HepG2 (cell line): ENCODE data around the gene NCOA4. TPM values are rescaled to one million over a fixed set of nuclear protein-coding genes. Genes with fewer than 3 reads are reported as not detected.

ENCODE experiments used
- ATF7 ChIP-seq, 2 experiments: fragments of 450-650 bp in 1 of 2; sonication (generic) in 1 of 2; formaldehyde crosslinking in 1 of 2; IDR thresholded peaks; 2 replicates each; pipeline versions ENCODE4 v1.4.0 to v1.6.1; 2016 to 2020; ENCODE audit warnings: antibody characterized with exemption in 1 of 2, mild to moderate bottlenecking in 1 of 2, missing genetic modification reagents in 1 of 2
- DNMT3B ChIP-seq: conservative IDR thresholded peaks from 2 replicates; pipeline ENCODE4 v1.6.1; 2016; ENCODE audit warnings: missing biosample characterization, control low read depth
- FIP1L1 ChIP-seq: fragments of 200-400 bp; formaldehyde crosslinking; IDR thresholded peaks from 2 replicates; pipeline ENCODE4 v1.6.1; 2018; ENCODE audit warnings: low read depth, mild to moderate bottlenecking, low read length, moderate library complexity, borderline replicate concordance; ENCODE audit not compliant: insufficient read depth
- FOSL1 ChIP-seq: sonication (generic); formaldehyde crosslinking; IDR thresholded peaks from 2 replicates; pipeline ENCODE4 v1.9.0; 2021; ENCODE audit warnings: missing genetic modification reagents, borderline replicate concordance
- MED8 ChIP-seq: sonication (generic); formaldehyde crosslinking; IDR thresholded peaks from 2 replicates; pipeline ENCODE4 v1.8.1; 2023; ENCODE audit warnings: mild to moderate bottlenecking, missing genetic modification reagents; ENCODE audit not compliant: insufficient replicate concordance
- PHF20 ChIP-seq: sonication (generic); formaldehyde crosslinking; IDR thresholded peaks from 2 replicates; pipeline ENCODE4 v1.5.0; 2020; ENCODE audit warnings: mild to moderate bottlenecking, missing genetic modification reagents
- PHF5A ChIP-seq: IDR thresholded peaks from one replicate; pipeline ENCODE4 v1.6.1; 2018; ENCODE audit warnings: low read depth, missing genetic modification reagents; ENCODE audit not compliant: unreplicated experiment
- PLRG1 ChIP-seq: fragments of 450-650 bp; conservative IDR thresholded peaks from 2 replicates; pipeline ENCODE4 v1.6.1; 2016
- SCMH1 ChIP-seq: sonication (generic); formaldehyde crosslinking; IDR thresholded peaks from 2 replicates; pipeline ENCODE4 v1.9.0; 2021; ENCODE audit warnings: missing genetic modification reagents, mild to moderate bottlenecking, borderline replicate concordance
- SMAD3 ChIP-seq: sonication (generic); formaldehyde crosslinking; IDR thresholded peaks from 2 replicates; pipeline ENCODE4 v1.4.0; 2020; ENCODE audit warnings: missing genetic modification reagents
- SNRNP70 ChIP-seq: fragments of 200-400 bp; formaldehyde crosslinking; IDR thresholded peaks from 2 replicates; pipeline ENCODE4 v1.6.1; 2017; ENCODE audit warnings: mild to moderate bottlenecking, low read depth, low read length, moderate library complexity
- TAF1 ChIP-seq: sonication (generic); formaldehyde crosslinking; IDR thresholded peaks from 2 replicates; pipeline ENCODE4 v1.4.0; 2020; ENCODE audit warnings: missing genetic modification reagents
- TGIF2 ChIP-seq: IDR thresholded peaks from 2 replicates; pipeline ENCODE4 v1.6.1; 2016; ENCODE audit warnings: control low read depth, missing compliant biosample characterization
- ZNF343 ChIP-seq: sonication (generic); formaldehyde crosslinking; IDR thresholded peaks from 2 replicates; pipeline ENCODE4 v1.4.0; 2020; ENCODE audit warnings: mild to moderate bottlenecking, missing genetic modification reagents
- ZNF44 ChIP-seq: sonication (generic); formaldehyde crosslinking; IDR thresholded peaks from 2 replicates; pipeline ENCODE4 v1.5.1; 2020; ENCODE audit warnings: mild to moderate bottlenecking, missing genetic modification reagents
- ZNF547 ChIP-seq: sonication (generic); formaldehyde crosslinking; IDR thresholded peaks from 2 replicates; pipeline ENCODE4 v1.5.1; 2020; ENCODE audit warnings: mild to moderate bottlenecking, missing genetic modification reagents
- ZNF747 ChIP-seq: sonication (generic); formaldehyde crosslinking; IDR thresholded peaks from 2 replicates; pipeline ENCODE4 v1.8.1; 2023; ENCODE audit warnings: missing genetic modification reagents, mild to moderate bottlenecking, borderline replicate concordance
- ZNF841 ChIP-seq: sonication (generic); formaldehyde crosslinking; IDR thresholded peaks from 2 replicates; pipeline ENCODE4 v1.8.1; 2023; ENCODE audit warnings: missing genetic modification reagents, borderline replicate concordance
- polyA plus RNA-seq, 8 experiments: library from polyadenylated mRNA; depleted of rRNA in 3 of 8; stranded (reverse) in 7 of 8; unstranded in 1 of 8; fragments of >200 nt; fragmentation: Illumina TruSeq in 4 of 8; extraction: Trizol in 4 of 8; gene quantifications; 2 replicates each; pipeline versions ENCODE4 v1.2.1 to v1.2.3, GENCODE V29; 2011 to 2016; ENCODE audit warnings: low read depth in 4 of 8, missing spikeins in 1 of 8, mixed read lengths in 1 of 8; ENCODE audit not compliant: insufficient read depth in 1 of 8
- total RNA-seq, 5 experiments: library from RNA; depleted of rRNA; stranded (reverse); fragments of >200 nt; fragmentation: Illumina TruSeq; extraction: Trizol; gene quantifications; 2 replicates each; pipeline ENCODE4 v1.2.3, GENCODE V29; 2016; ENCODE audit warnings: low read depth in 1 of 5
- TF ChIP-seq, protein P1 (sequence below): sonication (generic); formaldehyde crosslinking; IDR thresholded peaks from 2 replicates; pipeline ENCODE4 v1.4.0; 2020; ENCODE audit warnings: missing genetic modification reagents
- TF ChIP-seq, protein P2 (sequence below): sonication (generic); formaldehyde crosslinking; IDR thresholded peaks from 2 replicates; pipeline ENCODE4 v1.5.1; 2020; ENCODE audit warnings: mild to moderate bottlenecking, missing genetic modification reagents, borderline replicate concordance
- TF ChIP-seq, protein P3 (sequence below): sonication (generic); formaldehyde crosslinking; IDR thresholded peaks from 2 replicates; pipeline ENCODE4 v1.4.0; 2020; ENCODE audit warnings: missing genetic modification reagents
- TF ChIP-seq, protein P4 (sequence below): sonication (generic); formaldehyde crosslinking; IDR thresholded peaks from 2 replicates; pipeline ENCODE4 v1.4.0; 2020; ENCODE audit warnings: missing genetic modification reagents

The NCOA4 gene
- total and polyA plus RNA-seq, 2 of the 13 experiments (the other 11 are each of a cell fraction or from before 2014, with no cell fraction given): 306 to 400 TPM

DNA sequence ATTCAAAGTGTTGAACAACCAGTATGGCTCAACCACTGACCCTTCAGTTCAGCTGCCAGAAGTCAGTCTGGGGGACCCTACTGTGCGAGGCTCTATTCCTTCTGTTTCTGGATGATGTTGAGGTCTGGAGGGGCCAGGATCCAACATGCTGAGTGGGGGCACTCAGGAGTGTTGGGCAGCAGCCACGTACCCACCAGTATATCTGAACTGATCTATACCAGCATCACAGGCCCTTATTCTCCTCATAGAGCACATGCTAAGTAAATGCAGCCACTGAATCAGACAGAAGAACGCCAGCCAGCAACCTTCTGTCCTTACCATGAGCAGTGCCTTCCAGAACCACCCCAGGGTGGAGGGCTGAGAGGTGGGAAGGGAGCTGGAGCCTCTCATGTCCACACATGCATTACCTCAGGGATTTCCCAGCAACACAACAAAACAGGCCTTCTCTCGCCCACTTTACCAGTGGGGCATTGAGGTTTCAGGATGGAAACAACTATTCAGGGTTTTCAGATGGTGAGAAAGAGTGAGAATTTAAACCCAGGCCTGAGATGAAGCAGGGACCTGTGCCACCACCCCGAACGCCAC is 22.5 kb upstream of the NCOA4 start (continued):
- TF ChIP-seq, protein P1, sequence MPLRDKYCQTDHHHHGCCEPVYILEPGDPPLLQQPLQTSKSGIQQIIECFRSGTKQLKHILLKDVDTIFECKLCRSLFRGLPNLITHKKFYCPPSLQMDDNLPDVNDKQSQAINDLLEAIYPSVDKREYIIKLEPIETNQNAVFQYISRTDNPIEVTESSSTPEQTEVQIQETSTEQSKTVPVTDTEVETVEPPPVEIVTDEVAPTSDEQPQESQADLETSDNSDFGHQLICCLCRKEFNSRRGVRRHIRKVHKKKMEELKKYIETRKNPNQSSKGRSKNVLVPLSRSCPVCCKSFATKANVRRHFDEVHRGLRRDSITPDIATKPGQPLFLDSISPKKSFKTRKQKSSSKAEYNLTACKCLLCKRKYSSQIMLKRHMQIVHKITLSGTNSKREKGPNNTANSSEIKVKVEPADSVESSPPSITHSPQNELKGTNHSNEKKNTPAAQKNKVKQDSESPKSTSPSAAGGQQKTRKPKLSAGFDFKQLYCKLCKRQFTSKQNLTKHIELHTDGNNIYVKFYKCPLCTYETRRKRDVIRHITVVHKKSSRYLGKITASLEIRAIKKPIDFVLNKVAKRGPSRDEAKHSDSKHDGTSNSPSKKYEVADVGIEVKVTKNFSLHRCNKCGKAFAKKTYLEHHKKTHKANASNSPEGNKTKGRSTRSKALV (CRISPR knock-in tag): no peak
- TF ChIP-seq MED8: no peak
- no peak for TF ChIP-seq ZNF44 (CRISPR knock-in tag)
- TF ChIP-seq PLRG1: no peak
- TF ChIP-seq SMAD3 (CRISPR knock-in tag): no peak
- no peak for TF ChIP-seq FOSL1
- TF ChIP-seq ATF7 (IDR thresholded peaks at IDR 0.05): no peak
- no peak for TF ChIP-seq ATF7 (CRISPR knock-in tag; IDR thresholded peaks at IDR 0.05)
- 0 out of 2 replicates have a peak, but pooled peaks have one; percentile 11 for TF ChIP-seq TAF1 (CRISPR knock-in tag)
- TF ChIP-seq, protein P2, sequence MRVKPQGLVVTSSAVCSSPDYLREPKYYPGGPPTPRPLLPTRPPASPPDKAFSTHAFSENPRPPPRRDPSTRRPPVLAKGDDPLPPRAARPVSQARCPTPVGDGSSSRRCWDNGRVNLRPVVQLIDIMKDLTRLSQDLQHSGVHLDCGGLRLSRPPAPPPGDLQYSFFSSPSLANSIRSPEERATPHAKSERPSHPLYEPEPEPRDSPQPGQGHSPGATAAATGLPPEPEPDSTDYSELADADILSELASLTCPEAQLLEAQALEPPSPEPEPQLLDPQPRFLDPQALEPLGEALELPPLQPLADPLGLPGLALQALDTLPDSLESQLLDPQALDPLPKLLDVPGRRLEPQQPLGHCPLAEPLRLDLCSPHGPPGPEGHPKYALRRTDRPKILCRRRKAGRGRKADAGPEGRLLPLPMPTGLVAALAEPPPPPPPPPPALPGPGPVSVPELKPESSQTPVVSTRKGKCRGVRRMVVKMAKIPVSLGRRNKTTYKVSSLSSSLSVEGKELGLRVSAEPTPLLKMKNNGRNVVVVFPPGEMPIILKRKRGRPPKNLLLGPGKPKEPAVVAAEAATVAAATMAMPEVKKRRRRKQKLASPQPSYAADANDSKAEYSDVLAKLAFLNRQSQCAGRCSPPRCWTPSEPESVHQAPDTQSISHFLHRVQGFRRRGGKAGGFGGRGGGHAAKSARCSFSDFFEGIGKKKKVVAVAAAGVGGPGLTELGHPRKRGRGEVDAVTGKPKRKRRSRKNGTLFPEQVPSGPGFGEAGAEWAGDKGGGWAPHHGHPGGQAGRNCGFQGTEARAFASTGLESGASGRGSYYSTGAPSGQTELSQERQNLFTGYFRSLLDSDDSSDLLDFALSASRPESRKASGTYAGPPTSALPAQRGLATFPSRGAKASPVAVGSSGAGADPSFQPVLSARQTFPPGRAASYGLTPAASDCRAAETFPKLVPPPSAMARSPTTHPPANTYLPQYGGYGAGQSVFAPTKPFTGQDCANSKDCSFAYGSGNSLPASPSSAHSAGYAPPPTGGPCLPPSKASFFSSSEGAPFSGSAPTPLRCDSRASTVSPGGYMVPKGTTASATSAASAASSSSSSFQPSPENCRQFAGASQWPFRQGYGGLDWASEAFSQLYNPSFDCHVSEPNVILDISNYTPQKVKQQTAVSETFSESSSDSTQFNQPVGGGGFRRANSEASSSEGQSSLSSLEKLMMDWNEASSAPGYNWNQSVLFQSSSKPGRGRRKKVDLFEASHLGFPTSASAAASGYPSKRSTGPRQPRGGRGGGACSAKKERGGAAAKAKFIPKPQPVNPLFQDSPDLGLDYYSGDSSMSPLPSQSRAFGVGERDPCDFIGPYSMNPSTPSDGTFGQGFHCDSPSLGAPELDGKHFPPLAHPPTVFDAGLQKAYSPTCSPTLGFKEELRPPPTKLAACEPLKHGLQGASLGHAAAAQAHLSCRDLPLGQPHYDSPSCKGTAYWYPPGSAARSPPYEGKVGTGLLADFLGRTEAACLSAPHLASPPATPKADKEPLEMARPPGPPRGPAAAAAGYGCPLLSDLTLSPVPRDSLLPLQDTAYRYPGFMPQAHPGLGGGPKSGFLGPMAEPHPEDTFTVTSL (CRISPR knock-in tag): no peak
- no peak for TF ChIP-seq DNMT3B (CRISPR knock-in tag)
- peak; percentile 5 for TF ChIP-seq PHF5A (CRISPR knock-in tag)
- no peak for TF ChIP-seq TGIF2 (CRISPR knock-in tag)
- TF ChIP-seq SNRNP70: no peak
- TF ChIP-seq ZNF747 (CRISPR knock-in tag): peak; percentile 27; the same call in 1 of the 2 replicates
- TF ChIP-seq, protein P3, sequence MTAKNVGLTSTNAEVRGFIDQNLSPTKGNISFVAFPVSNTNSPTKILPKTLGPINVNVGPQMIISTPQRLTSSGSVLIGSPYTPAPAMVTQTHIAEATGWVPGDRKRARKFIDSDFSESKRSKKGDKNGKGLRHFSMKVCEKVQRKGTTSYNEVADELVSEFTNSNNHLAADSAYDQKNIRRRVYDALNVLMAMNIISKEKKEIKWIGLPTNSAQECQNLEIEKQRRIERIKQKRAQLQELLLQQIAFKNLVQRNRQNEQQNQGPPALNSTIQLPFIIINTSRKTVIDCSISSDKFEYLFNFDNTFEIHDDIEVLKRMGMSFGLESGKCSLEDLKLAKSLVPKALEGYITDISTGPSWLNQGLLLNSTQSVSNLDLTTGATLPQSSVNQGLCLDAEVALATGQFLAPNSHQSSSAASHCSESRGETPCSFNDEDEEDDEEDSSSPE: no peak
- TF ChIP-seq ZNF841 (CRISPR knock-in tag): no peak
- TF ChIP-seq PHF20 (CRISPR knock-in tag): no peak
- TF ChIP-seq, protein P4, sequence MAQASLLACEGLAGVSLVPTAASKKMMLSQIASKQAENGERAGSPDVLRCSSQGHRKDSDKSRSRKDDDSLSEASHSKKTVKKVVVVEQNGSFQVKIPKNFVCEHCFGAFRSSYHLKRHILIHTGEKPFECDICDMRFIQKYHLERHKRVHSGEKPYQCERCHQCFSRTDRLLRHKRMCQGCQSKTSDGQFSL (CRISPR knock-in tag): no peak
- no peak for TF ChIP-seq SCMH1 (CRISPR knock-in tag)
- TF ChIP-seq ZNF343 (CRISPR knock-in tag): no peak
- TF ChIP-seq ZNF547 (CRISPR knock-in tag): no peak
- no peak for TF ChIP-seq FIP1L1
